ENCODE results near the gene RAB6B. TPM values are rescaled to one million over a fixed set of nuclear protein-coding genes. Genes with fewer than 3 reads are reported as not detected.

The RAB6B gene
- polyA plus RNA-seq, 4 donors, result 0.27 to 7.5 (median 0.77) TPM; not detected in 1

DNA sequence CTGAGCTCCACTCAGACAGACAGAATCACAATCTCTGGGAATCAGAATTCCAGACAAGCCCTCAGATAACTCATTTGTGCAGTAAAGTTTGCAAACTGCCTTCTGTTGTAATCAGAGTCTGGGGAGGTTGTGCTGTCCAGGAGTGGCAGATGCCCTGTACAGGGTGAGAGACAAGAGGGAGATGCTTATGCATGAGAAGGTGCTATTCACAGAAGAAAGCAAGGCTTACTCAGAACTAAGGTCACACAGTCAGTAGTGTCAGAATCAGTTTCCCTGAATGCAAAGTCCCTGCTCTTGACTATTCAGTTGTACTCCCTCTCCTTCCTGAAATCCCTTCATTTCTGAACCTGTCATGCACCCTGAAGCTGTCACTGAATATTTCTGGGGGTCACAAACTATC lies 46.3 kb downstream of the RAB6B start:
- peaks cover 0 to 7% (median 0%) of the 10 kb centered on the region in 3 donors for H3K27me3 ChIP-seq (ENCODE audit: control insufficient read depth in 3 of 3, insufficient read depth in 3 of 3, low read length in 3 of 3)
- H3K4me1 ChIP-seq (ENCODE audit: control insufficient read depth in 3 of 3, insufficient read depth in 2 of 3, low read depth in 1 of 3, low read length in 2 of 3), result no peaks in the 10 kb centered on the region
- no peak overlapping the region for H3K4me3 ChIP-seq (ENCODE audit: low read depth in 1 of 3, low read length in 3 of 3)
- no peaks in the 10 kb centered on the region for H3K36me3 ChIP-seq (ENCODE audit: control insufficient read depth in 3 of 3, insufficient read depth in 2 of 3, low read depth in 1 of 3, low read length in 3 of 3)
- FAIRE-seq, result no peak
- peaks cover 0 to 3% of the 10 kb centered on the region in 2 donors for H3K9me3 ChIP-seq (ENCODE audit: control insufficient read depth in 2 of 2, insufficient read depth in 1 of 2, low read depth in 1 of 2, low read length in 1 of 2)
- no peak for DNase-seq
- H3K27ac ChIP-seq (ENCODE audit: low read depth in 1 of 3, low read length in 2 of 3), result no peak overlapping the region

DNA sequence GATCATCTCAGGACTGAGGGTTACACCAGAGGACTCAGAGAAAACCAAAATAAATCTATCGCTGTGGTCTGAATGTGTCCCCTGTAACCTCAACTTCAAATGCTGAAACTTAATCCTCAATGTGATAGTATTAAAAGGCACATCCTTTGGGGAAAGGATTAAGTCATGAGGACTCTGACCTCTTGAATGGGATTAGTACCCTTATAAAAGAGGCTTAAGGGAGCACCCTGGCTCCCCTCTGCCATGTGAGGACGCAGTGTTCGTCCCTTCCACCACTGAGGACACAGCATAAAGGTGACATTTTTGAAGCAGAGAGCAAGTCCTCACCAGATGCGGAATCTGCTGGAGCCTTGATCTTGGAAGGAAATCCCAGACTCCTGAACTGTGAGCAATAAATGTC lies 50.6 kb downstream of the RAB6B start:
- H3K36me3 ChIP-seq (ENCODE audit: control insufficient read depth in 3 of 3, insufficient read depth in 2 of 3, low read depth in 1 of 3, low read length in 3 of 3), result no peaks in the 10 kb centered on the region
- 89 to 97% (median 93%) methylated on average over 4 of the region's 4 CpGs for WGBS, 3 donors
- H3K4me3 ChIP-seq (ENCODE audit: low read depth in 1 of 3, low read length in 3 of 3), result no peak overlapping the region
- DNase-seq (no peak), FAIRE-seq (no peak)
- H3K9me3 ChIP-seq (ENCODE audit: control insufficient read depth in 2 of 2, insufficient read depth in 1 of 2, low read depth in 1 of 2, low read length in 1 of 2), result peaks cover 0 to 3% of the 10 kb centered on the region in 2 donors
- no peaks in the 10 kb centered on the region for H3K4me1 ChIP-seq (ENCODE audit: control insufficient read depth in 3 of 3, insufficient read depth in 2 of 3, low read depth in 1 of 3, low read length in 2 of 3)
- no peak overlapping the region for H3K27ac ChIP-seq (ENCODE audit: low read depth in 1 of 3, low read length in 2 of 3)
- H3K27me3 ChIP-seq (ENCODE audit: control insufficient read depth in 3 of 3, insufficient read depth in 3 of 3, low read length in 3 of 3), result peaks cover 0 to 7% (median 0%) of the 10 kb centered on the region in 3 donors

DNA sequence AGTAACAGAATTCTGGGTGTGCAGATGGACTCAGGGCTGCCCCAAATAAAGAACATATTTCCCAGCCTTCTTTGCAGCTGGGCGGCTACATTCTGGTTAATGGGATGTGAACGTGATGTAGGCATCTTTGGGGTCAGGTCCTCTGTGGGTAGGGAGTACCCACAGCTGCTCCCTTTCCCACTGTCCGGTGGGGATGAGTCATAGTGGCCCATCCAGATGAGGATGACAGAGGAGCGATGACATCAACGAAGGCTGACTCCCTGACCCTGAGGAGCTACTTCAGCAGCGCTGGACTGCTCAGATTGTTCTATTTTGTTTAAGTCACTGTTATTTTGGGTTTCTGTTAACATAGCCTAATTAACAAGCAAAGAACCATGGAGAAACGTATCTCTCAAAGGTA lies 52.0 kb downstream of the RAB6B start:
- Histone ChIP-seq H3K27me3 (ENCODE audit: control insufficient read depth in 3 of 3, insufficient read depth in 3 of 3, low read length in 3 of 3) (peaks cover 0 to 3% (median 0%) of the 10 kb centered on the region in 3 donors), H3K9me3 (ENCODE audit: control insufficient read depth in 2 of 2, insufficient read depth in 1 of 2, low read depth in 1 of 2, low read length in 1 of 2) (peaks cover 0 to 3% of the 10 kb centered on the region in 2 donors), H3K36me3 (ENCODE audit: control insufficient read depth in 3 of 3, insufficient read depth in 2 of 3, low read depth in 1 of 3, low read length in 3 of 3) (no peaks in the 10 kb centered on the region), H3K27ac (ENCODE audit: low read depth in 1 of 3, low read length in 2 of 3) (no peak overlapping the region), H3K4me3 (ENCODE audit: low read depth in 1 of 3, low read length in 3 of 3) (no peak overlapping the region), H3K4me1 (ENCODE audit: control insufficient read depth in 3 of 3, insufficient read depth in 2 of 3, low read depth in 1 of 3, low read length in 2 of 3) (no peaks in the 10 kb centered on the region)
- FAIRE-seq, result no peak
- DNase-seq, result no peak
- WGBS, 3 donors, result 76 to 79% (median 79%) methylated on average over 7 of the region's 7 CpGs

DNA sequence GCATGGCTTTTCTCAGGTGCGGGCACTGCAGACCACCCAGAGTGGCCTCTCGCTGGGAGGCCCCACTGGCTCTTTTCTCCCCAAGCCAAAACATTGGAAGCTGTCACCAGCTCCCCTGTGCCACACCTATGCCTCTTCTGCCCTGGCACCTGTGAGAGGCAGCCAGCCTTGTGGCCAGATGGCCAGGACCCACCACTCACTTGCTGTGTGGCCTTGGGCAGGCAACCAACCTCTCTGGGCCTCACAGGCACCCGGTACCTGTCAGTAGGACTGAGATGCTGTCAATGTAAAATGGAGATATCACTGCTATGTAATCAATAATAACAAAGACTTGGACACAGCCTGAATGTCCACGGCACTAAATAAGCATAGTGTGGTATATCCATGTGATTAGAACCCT lies 53.5 kb downstream of the RAB6B start:
- FAIRE-seq (no peak), DNase-seq (no peak)
- Histone ChIP-seq H3K36me3 (ENCODE audit: control insufficient read depth in 3 of 3, insufficient read depth in 2 of 3, low read depth in 1 of 3, low read length in 3 of 3) (no peaks in the 10 kb centered on the region), H3K9me3 (ENCODE audit: control insufficient read depth in 2 of 2, insufficient read depth in 1 of 2, low read depth in 1 of 2, low read length in 1 of 2) (peaks cover 0 to 3% of the 10 kb centered on the region in 2 donors), H3K27ac (ENCODE audit: low read depth in 1 of 3, low read length in 2 of 3) (no peak overlapping the region), H3K4me3 (ENCODE audit: low read depth in 1 of 3, low read length in 3 of 3) (no peak overlapping the region), H3K27me3 (ENCODE audit: control insufficient read depth in 3 of 3, insufficient read depth in 3 of 3, low read length in 3 of 3) (peaks cover 0 to 3% (median 0%) of the 10 kb centered on the region in 3 donors), H3K4me1 (ENCODE audit: control insufficient read depth in 3 of 3, insufficient read depth in 2 of 3, low read depth in 1 of 3, low read length in 2 of 3) (no peaks in the 10 kb centered on the region)
- WGBS, 3 donors, result 72 to 84% (median 77%) methylated on average over 4 of the region's 4 CpGs

DNA sequence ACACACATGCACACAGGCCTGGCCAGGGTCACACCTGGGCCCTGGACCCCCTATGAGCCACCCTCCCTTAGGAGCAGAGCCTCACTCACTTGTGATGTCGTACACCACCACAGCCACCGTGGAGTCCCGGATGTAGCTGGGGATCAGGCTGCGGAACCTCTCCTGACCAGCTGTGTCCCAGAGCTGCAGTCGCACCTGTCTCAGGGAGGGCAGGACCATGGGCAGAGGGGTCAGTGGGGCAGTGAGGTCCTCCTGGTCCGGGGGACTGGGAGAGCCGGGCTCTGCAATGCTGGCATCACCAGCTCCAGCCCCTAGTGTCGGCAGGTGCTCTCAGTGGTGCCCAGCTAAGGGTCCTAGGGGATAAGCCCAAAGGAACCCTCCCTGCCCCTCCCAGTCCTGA lies 54.5 kb downstream of the RAB6B start:
- Histone ChIP-seq H3K4me1 (ENCODE audit: control insufficient read depth in 3 of 3, insufficient read depth in 2 of 3, low read depth in 1 of 3, low read length in 2 of 3) (no peaks in the 10 kb centered on the region), H3K9me3 (ENCODE audit: control insufficient read depth in 2 of 2, insufficient read depth in 1 of 2, low read depth in 1 of 2, low read length in 1 of 2) (peaks cover 0 to 3% of the 10 kb centered on the region in 2 donors), H3K27me3 (ENCODE audit: control insufficient read depth in 3 of 3, insufficient read depth in 3 of 3, low read length in 3 of 3) (peaks cover 0 to 3% (median 0%) of the 10 kb centered on the region in 3 donors), H3K36me3 (ENCODE audit: control insufficient read depth in 3 of 3, insufficient read depth in 2 of 3, low read depth in 1 of 3, low read length in 3 of 3) (no peaks in the 10 kb centered on the region), H3K4me3 (ENCODE audit: low read depth in 1 of 3, low read length in 3 of 3) (no peak overlapping the region), H3K27ac (ENCODE audit: low read depth in 1 of 3, low read length in 2 of 3) (no peak overlapping the region)
- FAIRE-seq (no peak), DNase-seq (no peak)
- 88 to 91% (median 91%) methylated on average over 8 of the region's 8 CpGs for WGBS, 3 donors

DNA sequence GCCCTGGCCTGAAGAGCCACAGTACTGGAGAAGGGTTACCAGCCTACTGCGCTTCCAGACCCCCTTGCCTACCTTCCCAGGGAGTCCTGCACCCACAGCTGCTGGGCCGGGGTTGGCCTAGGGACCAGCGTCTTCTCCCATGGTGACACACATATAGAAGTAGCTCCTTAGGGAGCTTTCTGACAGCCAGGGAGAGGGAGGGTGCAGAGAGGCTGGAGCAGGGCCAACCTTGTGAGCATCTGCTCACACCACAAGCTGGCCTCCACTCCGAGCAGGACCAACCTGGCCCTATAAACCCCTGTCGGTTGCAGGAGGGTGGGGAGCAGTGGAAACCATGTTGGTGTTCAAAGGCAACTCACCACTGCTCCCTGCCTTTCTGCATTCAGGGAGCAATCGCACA lies 54.9 kb downstream of the RAB6B start:
- no peak for FAIRE-seq
- WGBS, 3 donors, result 84 to 90% (median 85%) methylated on average over 6 of the region's 6 CpGs
- H3K9me3 ChIP-seq (ENCODE audit: control insufficient read depth in 2 of 2, insufficient read depth in 1 of 2, low read depth in 1 of 2, low read length in 1 of 2), result peaks cover 0 to 3% of the 10 kb centered on the region in 2 donors

DNA sequence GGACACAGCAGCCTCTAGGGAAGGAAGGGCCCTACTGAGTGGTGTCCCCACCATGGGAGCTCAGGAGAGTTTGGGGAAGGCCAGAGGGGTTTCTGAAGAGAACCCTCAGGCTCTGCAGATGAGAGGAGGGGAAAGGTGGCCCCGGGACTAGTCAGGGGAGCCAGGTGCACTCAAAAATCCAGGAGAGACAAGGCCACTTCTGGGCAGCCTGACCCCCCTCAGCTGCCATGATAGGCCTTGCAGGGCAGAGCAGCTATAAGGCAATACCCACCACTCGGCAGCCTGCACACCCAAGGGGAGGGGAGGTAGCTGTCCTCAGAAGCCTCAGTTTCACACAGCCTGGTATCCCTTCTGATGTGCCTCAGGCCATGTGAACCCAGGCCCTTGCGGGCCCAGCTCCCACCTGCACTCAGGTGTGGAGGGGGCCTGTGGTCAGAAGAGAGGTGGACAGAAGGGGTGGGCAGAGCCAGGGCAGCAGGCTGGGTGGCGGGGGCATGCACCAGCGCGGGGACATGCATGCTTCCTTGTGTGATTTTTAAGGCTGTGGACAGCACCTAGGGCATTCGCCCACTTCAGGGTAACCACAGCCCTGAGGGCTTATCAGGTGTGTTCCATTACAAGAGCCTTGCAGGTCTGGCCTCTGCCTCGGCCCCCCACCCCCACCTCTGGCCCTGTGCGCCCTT lies 55.5 kb downstream of the RAB6B start:
- H3K4me1 ChIP-seq (ENCODE audit: control insufficient read depth in 3 of 3, insufficient read depth in 2 of 3, low read depth in 1 of 3, low read length in 2 of 3), result no peaks in the 10 kb centered on the region
- no peak for FAIRE-seq
- H3K27me3 ChIP-seq (ENCODE audit: control insufficient read depth in 3 of 3, insufficient read depth in 3 of 3, low read length in 3 of 3), result peaks cover 0 to 2% (median 0%) of the 10 kb centered on the region in 3 donors
- no peak overlapping the region for H3K4me3 ChIP-seq (ENCODE audit: low read depth in 1 of 3, low read length in 3 of 3)
- no peaks in the 10 kb centered on the region for H3K36me3 ChIP-seq (ENCODE audit: control insufficient read depth in 3 of 3, insufficient read depth in 2 of 3, low read depth in 1 of 3, low read length in 3 of 3)
- H3K9me3 ChIP-seq (ENCODE audit: control insufficient read depth in 2 of 2, insufficient read depth in 1 of 2, low read depth in 1 of 2, low read length in 1 of 2), result peaks cover 0 to 1% of the 10 kb centered on the region in 2 donors
- H3K27ac ChIP-seq (ENCODE audit: low read depth in 1 of 3, low read length in 2 of 3), result no peak overlapping the region
- 80 to 89% (median 89%) methylated on average over 8 to 9 of the region's 9 CpGs for WGBS, 3 donors
- no peak for DNase-seq

More for the DNA sequence above, 54.9 kb downstream of the RAB6B start:
- no peak for DNase-seq
- Histone ChIP-seq H3K4me3 (ENCODE audit: low read depth in 1 of 3, low read length in 3 of 3) (no peak overlapping the region), H3K27ac (ENCODE audit: low read depth in 1 of 3, low read length in 2 of 3) (no peak overlapping the region), H3K36me3 (ENCODE audit: control insufficient read depth in 3 of 3, insufficient read depth in 2 of 3, low read depth in 1 of 3, low read length in 3 of 3) (no peaks in the 10 kb centered on the region), H3K27me3 (ENCODE audit: control insufficient read depth in 3 of 3, insufficient read depth in 3 of 3, low read length in 3 of 3) (peaks cover 0 to 3% (median 0%) of the 10 kb centered on the region in 3 donors), H3K4me1 (ENCODE audit: control insufficient read depth in 3 of 3, insufficient read depth in 2 of 3, low read depth in 1 of 3, low read length in 2 of 3) (no peaks in the 10 kb centered on the region)

DNA sequence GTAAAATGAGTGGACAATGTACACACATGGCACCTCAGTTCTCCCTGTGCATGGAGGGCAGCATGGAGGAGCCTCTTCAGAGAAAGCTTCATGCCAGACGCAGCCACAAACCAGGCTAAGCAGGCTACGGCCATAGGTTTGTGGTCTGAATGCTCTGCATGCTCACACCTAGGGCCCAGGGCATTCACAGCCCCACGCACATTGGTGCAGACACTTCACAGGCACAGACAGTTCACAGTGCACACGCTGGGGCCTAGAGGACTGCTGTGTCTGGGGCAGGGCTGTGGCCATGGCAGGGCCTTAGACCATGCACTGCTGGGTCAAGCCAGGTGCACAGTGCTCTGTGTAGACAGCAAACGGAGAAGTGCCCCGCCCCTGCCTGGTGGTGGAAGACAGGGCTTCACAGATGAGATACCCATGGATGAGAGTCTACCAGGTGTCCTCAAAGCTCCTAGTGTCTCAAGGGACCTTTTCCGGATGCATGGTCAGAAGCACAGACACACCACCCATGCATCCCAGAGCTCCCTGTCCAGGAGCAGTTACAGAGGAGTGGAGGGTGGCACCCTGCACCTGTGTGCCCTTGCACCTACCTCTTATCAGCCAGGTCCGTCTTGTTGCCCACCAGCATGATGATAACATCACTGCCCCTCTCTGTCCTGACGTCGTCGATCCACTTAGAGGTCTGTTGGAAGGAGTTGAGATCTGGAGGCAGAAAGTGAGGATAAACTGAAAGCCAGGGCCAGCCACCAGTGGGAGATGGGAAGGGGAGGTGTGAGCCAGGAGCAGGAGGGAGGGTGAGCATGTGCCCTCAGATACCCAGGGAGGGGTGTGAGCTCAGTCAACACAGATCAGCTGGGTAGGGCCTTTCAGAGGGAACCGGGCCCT lies 56.5 kb downstream of the RAB6B start:
- no peaks in the 10 kb centered on the region for H3K4me1 ChIP-seq (ENCODE audit: control insufficient read depth in 3 of 3, insufficient read depth in 2 of 3, low read depth in 1 of 3, low read length in 2 of 3)
- no peaks in the 10 kb centered on the region for H3K9me3 ChIP-seq (ENCODE audit: control insufficient read depth in 2 of 2, insufficient read depth in 1 of 2, low read depth in 1 of 2, low read length in 1 of 2)
- no peak overlapping the region for H3K4me3 ChIP-seq (ENCODE audit: low read depth in 1 of 3, low read length in 3 of 3)
- 73 to 84% (median 80%) methylated on average over 12 of the region's 12 CpGs for WGBS, 3 donors
- FAIRE-seq (no peak), DNase-seq (no peak)
- H3K36me3 ChIP-seq (ENCODE audit: control insufficient read depth in 3 of 3, insufficient read depth in 2 of 3, low read depth in 1 of 3, low read length in 3 of 3), result no peaks in the 10 kb centered on the region
- H3K27me3 ChIP-seq (ENCODE audit: control insufficient read depth in 3 of 3, insufficient read depth in 3 of 3, low read length in 3 of 3), result no peaks in the 10 kb centered on the region
- no peak overlapping the region for H3K27ac ChIP-seq (ENCODE audit: low read depth in 1 of 3, low read length in 2 of 3)

Data from small intestine (tissue), 7 donors.